Loucy (cell line): ENCODE measurements around the gene AFF3.

ENCODE experiments used
- H2AFZ ChIP-seq: fragments of 200-600 bp; sonication (generic); 2 replicates; pipeline ENCODE4 v1.6.0; 2016; ENCODE audit warnings: antibody characterized with exemption, mild to moderate bottlenecking, low read length, moderate library complexity
- H3F3A ChIP-seq: fragments of 200-600 bp; 2 replicates; pipeline ENCODE4 v1.6.0; 2016; ENCODE audit warnings: antibody characterized with exemption, low read depth, mild to moderate bottlenecking
- H3K27me3 ChIP-seq: fragments of 200-600 bp; sonication (generic); 2 replicates; pipeline ENCODE4 v1.6.1; 2014; ENCODE audit warnings: low read length, mild to moderate bottlenecking; ENCODE audit not compliant: insufficient read depth, poor library complexity, severe bottlenecking
- H3K36me3 ChIP-seq: fragments of 200-600 bp; sonication (generic); 2 replicates; pipeline ENCODE4 v1.6.1; 2016; ENCODE audit warnings: low read length; ENCODE audit not compliant: insufficient read depth
- H3K4me1 ChIP-seq: fragments of 200-600 bp; sonication (generic); 2 replicates; pipeline ENCODE4 v1.5.1; 2014; ENCODE audit warnings: low read length, mild to moderate bottlenecking; ENCODE audit not compliant: insufficient read depth, poor library complexity, severe bottlenecking
- H3K4me2 ChIP-seq: fragments of 200-600 bp; sonication (generic); 2 replicates; pipeline ENCODE4 v1.6.0; 2014; ENCODE audit warnings: antibody characterized with exemption, low read length, low read depth, mild to moderate bottlenecking; ENCODE audit not compliant: poor library complexity, severe bottlenecking
- H3K4me3 ChIP-seq: fragments of 200-600 bp; sonication (generic); 2 replicates; pipeline ENCODE4 v1.5.1; 2014; ENCODE audit warnings: low read length, mild to moderate bottlenecking, mixed read lengths; ENCODE audit not compliant: poor library complexity, severe bottlenecking
- H3K79me2 ChIP-seq: fragments of 200-600 bp; sonication (generic); 2 replicates; pipeline ENCODE4 v1.6.1; 2014; ENCODE audit warnings: low read length; ENCODE audit not compliant: insufficient read depth
- H3K9ac ChIP-seq: fragments of 200-600 bp; sonication (generic); 2 replicates; pipeline ENCODE4 v1.6.0; 2014; ENCODE audit warnings: mild to moderate bottlenecking, low read depth, low read length, moderate library complexity; ENCODE audit not compliant: poor library complexity, severe bottlenecking
- H3K9me2 ChIP-seq: fragments of 200-600 bp; sonication (generic); replicated peaks from 2 replicates; pipeline ENCODE4 v1.6.1; 2016; ENCODE audit warnings: low read depth, low read length, mixed read lengths
- H3K9me3 ChIP-seq: fragments of 200-600 bp; sonication (generic); 2 replicates; pipeline ENCODE4 v1.6.1; 2014; ENCODE audit warnings: mild to moderate bottlenecking, antibody characterized with exemption, low read length, low read depth; ENCODE audit not compliant: insufficient read depth
- H4K20me1 ChIP-seq: fragments of 200-600 bp; sonication (generic); 2 replicates; pipeline ENCODE4 v1.6.0; 2014; ENCODE audit warnings: antibody characterized with exemption, low read length, mild to moderate bottlenecking; ENCODE audit not compliant: insufficient read depth, poor library complexity, severe bottlenecking
- EZH2phosphoT487 ChIP-seq: fragments of 200-600 bp; IDR thresholded peaks from 2 replicates; pipeline ENCODE4 v1.6.1; 2018; ENCODE audit warnings: antibody characterized with exemption, mild to moderate bottlenecking, moderate library complexity, borderline replicate concordance
- TF ChIP-seq, protein P1 (sequence below): fragments of 200-600 bp; sonication (generic); conservative IDR thresholded peaks from 2 replicates; pipeline ENCODE4 v1.5.1; 2014; ENCODE audit warnings: mild to moderate bottlenecking, antibody characterized with exemption, low read length

Gene AFF3

DNA sequence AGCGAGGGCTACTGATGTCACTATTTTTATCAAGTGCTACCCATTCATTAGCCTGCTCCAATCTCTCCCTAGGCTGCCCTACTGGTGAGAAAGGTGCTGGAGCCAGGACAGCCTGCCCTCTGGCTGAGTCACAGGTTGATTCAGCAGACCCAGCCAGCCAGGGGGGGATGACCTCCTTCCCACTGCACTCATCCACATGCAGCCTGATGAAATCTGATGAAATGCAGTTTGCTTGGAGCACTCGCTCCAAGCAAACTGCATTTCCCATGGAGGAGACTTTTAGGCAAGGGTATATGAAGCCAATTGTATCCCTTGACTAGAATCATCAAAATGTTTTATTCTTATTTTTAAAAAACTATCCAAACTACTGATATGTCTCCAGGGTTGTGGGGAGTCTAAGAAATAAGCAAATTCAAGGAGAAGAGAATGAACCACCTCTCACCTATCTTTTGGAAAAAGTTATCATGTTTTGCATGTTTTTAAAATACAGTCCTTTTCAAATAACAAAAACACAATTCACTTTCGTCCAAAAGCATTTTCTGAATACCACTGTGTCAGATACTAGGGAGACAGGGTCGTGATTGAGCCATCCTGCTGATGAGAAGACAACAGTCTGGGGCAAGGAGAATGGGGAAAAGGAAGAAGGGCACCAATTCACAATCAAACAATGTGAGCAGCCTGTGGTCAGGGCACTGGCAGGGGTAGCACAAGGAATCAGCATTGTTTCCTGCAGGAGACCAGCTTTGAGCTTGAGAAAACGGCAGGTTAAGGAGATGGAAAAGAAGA, 128.3 kb downstream of the AFF3 start:
- Histone ChIP-seq H4K20me1 (no peaks in the 10 kb centered on the region), H3K4me2 (no peak overlapping the region), H3K9ac (no peak overlapping the region), H3K4me1 (no peaks in the 10 kb centered on the region), H3K9me3 (no peaks in the 10 kb centered on the region), H3K9me2 (no peaks in the 10 kb centered on the region), H3K4me3 (no peak overlapping the region), H3K79me2 (no peaks in the 10 kb centered on the region), H3F3A (no peaks in the 10 kb centered on the region), H3K27me3 (no peaks in the 10 kb centered on the region), H3K36me3 (peaks cover 4% of the 10 kb centered on the region; the same call in 1 of the 2 replicates), H2AFZ (no peak overlapping the region)
- TF ChIP-seq, protein P1, sequence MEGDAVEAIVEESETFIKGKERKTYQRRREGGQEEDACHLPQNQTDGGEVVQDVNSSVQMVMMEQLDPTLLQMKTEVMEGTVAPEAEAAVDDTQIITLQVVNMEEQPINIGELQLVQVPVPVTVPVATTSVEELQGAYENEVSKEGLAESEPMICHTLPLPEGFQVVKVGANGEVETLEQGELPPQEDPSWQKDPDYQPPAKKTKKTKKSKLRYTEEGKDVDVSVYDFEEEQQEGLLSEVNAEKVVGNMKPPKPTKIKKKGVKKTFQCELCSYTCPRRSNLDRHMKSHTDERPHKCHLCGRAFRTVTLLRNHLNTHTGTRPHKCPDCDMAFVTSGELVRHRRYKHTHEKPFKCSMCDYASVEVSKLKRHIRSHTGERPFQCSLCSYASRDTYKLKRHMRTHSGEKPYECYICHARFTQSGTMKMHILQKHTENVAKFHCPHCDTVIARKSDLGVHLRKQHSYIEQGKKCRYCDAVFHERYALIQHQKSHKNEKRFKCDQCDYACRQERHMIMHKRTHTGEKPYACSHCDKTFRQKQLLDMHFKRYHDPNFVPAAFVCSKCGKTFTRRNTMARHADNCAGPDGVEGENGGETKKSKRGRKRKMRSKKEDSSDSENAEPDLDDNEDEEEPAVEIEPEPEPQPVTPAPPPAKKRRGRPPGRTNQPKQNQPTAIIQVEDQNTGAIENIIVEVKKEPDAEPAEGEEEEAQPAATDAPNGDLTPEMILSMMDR = no peak
- TF ChIP-seq EZH2phosphoT487 = no peak

DNA sequence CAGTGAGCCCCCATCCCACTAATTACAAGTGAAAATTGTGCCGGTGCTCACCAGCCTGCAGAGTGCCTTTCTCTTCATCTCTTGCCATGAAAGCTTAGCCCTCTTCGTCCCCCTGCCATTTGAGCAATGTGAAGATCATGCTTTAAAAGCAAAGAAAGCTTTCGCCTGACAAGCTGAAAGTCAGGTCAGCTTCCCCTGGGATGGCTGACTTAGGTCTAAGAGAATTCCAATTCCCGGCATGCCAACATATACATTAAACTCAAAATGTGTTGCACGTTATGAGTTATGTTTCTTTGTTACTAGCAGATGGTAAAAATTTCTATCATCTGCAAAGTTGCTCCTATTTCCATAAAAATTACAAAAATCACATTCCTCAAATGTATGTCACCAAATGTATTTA, 129.8 kb downstream of the AFF3 start:
- H3K4me2 ChIP-seq = no peak overlapping the region
- H3K4me1 ChIP-seq = no peaks in the 10 kb centered on the region
- H3K9ac ChIP-seq = no peak overlapping the region
- no peak overlapping the region for H2AFZ ChIP-seq
- H3K4me3 ChIP-seq = no peak overlapping the region
- no peaks in the 10 kb centered on the region for H3K9me2 ChIP-seq
- no peaks in the 10 kb centered on the region for H3K79me2 ChIP-seq
- H3K36me3 ChIP-seq = peaks cover 9% of the 10 kb centered on the region; the same call in 1 of the 2 replicates
- no peaks in the 10 kb centered on the region for H3K27me3 ChIP-seq
- H3F3A ChIP-seq = no peaks in the 10 kb centered on the region
- TF ChIP-seq, protein P1 = no peak
- no peak for TF ChIP-seq EZH2phosphoT487
- H3K9me3 ChIP-seq = no peaks in the 10 kb centered on the region
- no peaks in the 10 kb centered on the region for H4K20me1 ChIP-seq

DNA sequence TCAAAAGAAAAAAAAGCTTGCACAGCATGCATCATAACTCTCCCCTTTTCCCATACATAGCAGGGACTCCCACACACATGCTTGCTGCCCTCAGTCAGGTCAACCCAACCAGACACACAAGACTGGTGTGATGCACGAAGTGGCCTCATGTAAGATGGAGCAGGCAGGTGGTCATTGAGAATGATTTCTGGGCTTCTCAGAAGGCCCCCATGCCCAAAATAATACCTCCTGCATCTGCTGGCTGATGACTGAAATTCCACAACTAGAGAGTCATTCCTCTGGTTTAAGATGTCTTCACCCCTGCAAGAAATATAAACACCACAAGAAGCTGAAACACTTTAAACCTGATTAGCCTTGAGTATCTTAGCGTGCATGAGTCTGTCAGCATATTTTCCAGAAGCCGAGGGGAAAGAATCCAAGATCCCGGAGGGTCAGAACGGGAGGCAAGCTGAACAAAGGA, 131.1 kb downstream of the AFF3 start:
- no peaks in the 10 kb centered on the region for H3K9me2 ChIP-seq
- H3K79me2 ChIP-seq = no peaks in the 10 kb centered on the region
- no peak overlapping the region for H3K4me2 ChIP-seq
- H3K27me3 ChIP-seq = no peaks in the 10 kb centered on the region
- no peaks in the 10 kb centered on the region for H4K20me1 ChIP-seq
- TF ChIP-seq, protein P1 = no peak
- TF ChIP-seq EZH2phosphoT487 = no peak
- no peaks in the 10 kb centered on the region for H3K4me1 ChIP-seq
- no peak overlapping the region for H3K9ac ChIP-seq
- no peak overlapping the region for H3K4me3 ChIP-seq
- H3F3A ChIP-seq = no peaks in the 10 kb centered on the region
- peaks cover 21% of the 10 kb centered on the region; the same call in 1 of the 2 replicates for H3K36me3 ChIP-seq
- no peak overlapping the region for H2AFZ ChIP-seq
- H3K9me3 ChIP-seq = no peaks in the 10 kb centered on the region
